Stimulated activated CD4-positive, alpha-beta T cell treated with anti-CD3 and anti-CD28 coated beads, Interleukin-2, amount 100 ng/mL, for 4 hours (primary cell): Measurements from ENCODE around the gene PHLDA3.
"Not testable (repeated sequence)": the region's sequence is repeated elsewhere in the genome, so short reads cannot be mapped to it uniquely, and the experiment has no call there.

Experiments used
- DNase-seq: peaks from one replicate; pipeline ENCODE4 v3.0.0-alpha.2; 2020; ENCODE audit warnings: low read depth

The PHLDA3 gene

GRCh38 chr1:201486187-201486586, 17.2 kb upstream of the PHLDA3 start:
- no peak for DNase-seq

- no peak for DNase-seq
Observed at GRCh38 chr1:201485184-201485774, 16.3 kb upstream of the PHLDA3 start.

- no peak for DNase-seq
Observed at GRCh38 chr1:201483373-201483949, 14.5 kb upstream of the PHLDA3 start.

- DNase-seq = no peak
Observed at GRCh38 chr1:201482755-201483154, 13.8 kb upstream of the PHLDA3 start.

- peak; percentile 68 for DNase-seq
Observed at GRCh38 chr1:201481761-201482493, 12.9 kb upstream of the PHLDA3 start.

GRCh38 chr1:201481004-201481380, 12.0 kb upstream of the PHLDA3 start:
- no peak for DNase-seq

- DNase-seq = peak; percentile 22
Observed at GRCh38 chr1:201480231-201481003, 11.4 kb upstream of the PHLDA3 start.

GRCh38 chr1:201479201-201479730, 10.3 kb upstream of the PHLDA3 start:
- DNase-seq = no peak

GRCh38 chr1:201478666-201479065, 9.7 kb upstream of the PHLDA3 start:
- DNase-seq = not testable (repeated sequence)

- no peak for DNase-seq
Observed at GRCh38 chr1:201476670-201477344, 7.8 kb upstream of the PHLDA3 start.

GRCh38 chr1:201475915-201476669, 7.1 kb upstream of the PHLDA3 start:
- no peak for DNase-seq

GRCh38 chr1:201475130-201475529, 6.1 kb upstream of the PHLDA3 start:
- DNase-seq = no peak

GRCh38 chr1:201473296-201473695, 4.3 kb upstream of the PHLDA3 start:
- DNase-seq = no peak

GRCh38 chr1:201472321-201472720, 3.3 kb upstream of the PHLDA3 start:
- DNase-seq = not testable (repeated sequence)

- no peak for DNase-seq
Observed at GRCh38 chr1:201471772-201472171, 2.8 kb upstream of the PHLDA3 start.

GRCh38 chr1:201470581-201470980, 1.6 kb upstream of the PHLDA3 start:
- DNase-seq = no peak

- no peak for DNase-seq
Observed at GRCh38 chr1:201469645-201470074, 672 bp upstream of the PHLDA3 start.

GRCh38 chr1:201468501-201468843, 516 bp downstream of the PHLDA3 start:
- DNase-seq = no peak

GRCh38 chr1:201466492-201466891, 2.5 kb downstream of the PHLDA3 start:
- no peak for DNase-seq

GRCh38 chr1:201465698-201466290, 3.2 kb downstream of the PHLDA3 start:
- no peak for DNase-seq

- DNase-seq = no peak
Observed at GRCh38 chr1:201463071-201463552, 5.9 kb downstream of the PHLDA3 start.
